K562 (cell line): ENCODE results near the gene UBN2. TPM values are rescaled to one million over a fixed set of nuclear protein-coding genes. Genes with fewer than 3 reads are reported as not detected.

Experiments
- CEBPB ChIP-seq: fragments of 450-650 bp; IDR thresholded peaks from 2 replicates; pipeline ENCODE4 v1.6.1; 2016; ENCODE audit warnings: missing genetic modification characterization, missing compliant biosample characterization
- DPF2 ChIP-seq: fragments of 450-650 bp; IDR thresholded peaks from 2 replicates; pipeline ENCODE4 v1.6.1; 2016
- HNRNPK ChIP-seq: fragments of 200-400 bp; formaldehyde crosslinking; IDR thresholded peaks from one replicate; pipeline ENCODE4 v1.6.1; 2018; ENCODE audit warnings: mild to moderate bottlenecking, low read depth, low read length; ENCODE audit not compliant: poor library complexity, severe bottlenecking
- MBD2 ChIP-seq: sonication (generic); IDR thresholded peaks from 2 replicates; pipeline ENCODE4 v1.6.1; 2016; ENCODE audit warnings: low read depth, borderline replicate concordance
- MCM7 ChIP-seq, 2 experiments: fragments of 450-650 bp; IDR thresholded peaks; 2 replicates each; pipeline ENCODE4 v1.6.1; 2016 to 2018
- NBN ChIP-seq: fragments of 450-650 bp; IDR thresholded peaks from 2 replicates; pipeline ENCODE4 v1.6.1; 2016; ENCODE audit warnings: low read depth, mild to moderate bottlenecking
- SIN3A ChIP-seq, 2 experiments: fragments of 150-350 bp in 1 of 2; IDR thresholded peaks; 2 replicates each; pipeline ENCODE4 v1.6.1; 2011 to 2016; ENCODE audit warnings: borderline replicate concordance in 2 of 2, low read depth in 2 of 2, low read length in 2 of 2, mild to moderate bottlenecking in 2 of 2, moderate library complexity in 2 of 2; ENCODE audit not compliant: control insufficient read depth in 1 of 2
- SMARCB1 ChIP-seq: IDR thresholded peaks from 2 replicates; pipeline ENCODE4 v1.6.1; 2011; ENCODE audit warnings: improper control_type of control experiment, low read depth; ENCODE audit not compliant: insufficient read length
- SMARCC2 ChIP-seq: fragments of 450-650 bp; IDR thresholded peaks from 2 replicates; pipeline ENCODE4 v1.6.1; 2017; ENCODE audit warnings: antibody characterized with exemption, moderate library complexity, mild to moderate bottlenecking, low read depth
- TBP ChIP-seq: optimal IDR thresholded peaks from 2 replicates; pipeline ENCODE3; 2011; ENCODE audit warnings: low read depth, low read length, improper control_type of control experiment
- ZNF778 ChIP-seq: fragments of 450-650 bp; formaldehyde crosslinking; IDR thresholded peaks from 2 replicates; pipeline ENCODE4 v1.4.0; 2020; ENCODE audit warnings: mild to moderate bottlenecking, moderate library complexity
- ZSCAN32 ChIP-seq: fragments of 450-650 bp; formaldehyde crosslinking; IDR thresholded peaks from 2 replicates; pipeline ENCODE4 v1.4.0; 2020; ENCODE audit warnings: mild to moderate bottlenecking, moderate library complexity
- polyA plus RNA-seq, 8 experiments: library from polyadenylated mRNA; depleted of rRNA in 4 of 8; stranded (reverse) in 5 of 8; unstranded in 3 of 8; fragments of >200 nt; fragmentation: Nextera tagmentation in 2 of 8; fragmentation: Illumina TruSeq in 1 of 8; extraction: Ambion mirVana in 2 of 8; extraction: Trizol in 1 of 8; gene quantifications; 2 replicates each; pipeline versions ENCODE4 v1.2.1 to v1.2.3, GENCODE V29; 2011 to 2014; ENCODE audit warnings: inconsistent platforms in 1 of 8, missing spikeins in 1 of 8
- total RNA-seq, 7 experiments: library from RNA; depleted of rRNA in 6 of 7; stranded (reverse); fragments of >200 nt in 6 of 7; fragmentation: Illumina TruSeq in 2 of 7; extraction: Trizol in 2 of 7; gene quantifications; 2 replicates each; pipeline versions ENCODE4 v1.2.1 to v1.2.3, GENCODE V29; 2011 to 2021; ENCODE audit warnings: low replicate concordance in 1 of 7
- TF ChIP-seq, protein P1 (sequence below): fragments of 200-800 bp; sonication (Bioruptor generic); IDR thresholded peaks from 2 replicates; pipeline ENCODE4 v1.6.1; 2017; ENCODE audit warnings: missing genetic modification characterization, missing compliant biosample characterization
- TF ChIP-seq, protein P2 (sequence below): fragments of 450-650 bp; formaldehyde crosslinking; conservative IDR thresholded peaks from 2 replicates; pipeline ENCODE4 v1.4.0; 2022; ENCODE audit warnings: mild to moderate bottlenecking, missing genetic modification characterization
- TF ChIP-seq, protein P3 (sequence below): fragments of 450-650 bp; IDR thresholded peaks from 2 replicates; pipeline ENCODE4 v1.6.1; 2016; ENCODE audit warnings: antibody characterized with exemption
- TF ChIP-seq, protein P4 (sequence below), 2 experiments: fragments of 250-450 bp in 1 of 2; fragments of 450-650 bp in 1 of 2; sonication (Bioruptor Pico) in 1 of 2; IDR thresholded peaks; 2 replicates each; pipeline versions ENCODE4 v1.6.1 to v1.8.0; 2016 to 2021; ENCODE audit warnings: mild to moderate bottlenecking in 2 of 2, moderate library complexity in 2 of 2, missing compliant biosample characterization in 1 of 2, missing genetic modification characterization in 1 of 2
- TF ChIP-seq, protein P5 (sequence below): sonication (generic); formaldehyde crosslinking; IDR thresholded peaks from 2 replicates; pipeline ENCODE4 v1.8.0; 2022; ENCODE audit warnings: missing genetic modification reagents, mild to moderate bottlenecking, borderline replicate concordance
- TF ChIP-seq, protein P6 (sequence below): fragments of 450-650 bp; IDR thresholded peaks from 2 replicates; pipeline ENCODE4 v1.6.1; 2014; ENCODE audit warnings: low read depth, mild to moderate bottlenecking, moderate library complexity, borderline replicate concordance
- TF ChIP-seq, protein P7 (sequence below): fragments of 250-450 bp; sonication (Bioruptor Pico); IDR thresholded peaks from 2 replicates; pipeline ENCODE4 v1.5.0; 2021

UBN2 gene
- total and polyA plus RNA-seq, 9 of the 15 experiments (the other 6 are each of a cell fraction or from before 2014, with no cell fraction given) = 1.2 to 19.5 (median 9.9) TPM

DNA sequence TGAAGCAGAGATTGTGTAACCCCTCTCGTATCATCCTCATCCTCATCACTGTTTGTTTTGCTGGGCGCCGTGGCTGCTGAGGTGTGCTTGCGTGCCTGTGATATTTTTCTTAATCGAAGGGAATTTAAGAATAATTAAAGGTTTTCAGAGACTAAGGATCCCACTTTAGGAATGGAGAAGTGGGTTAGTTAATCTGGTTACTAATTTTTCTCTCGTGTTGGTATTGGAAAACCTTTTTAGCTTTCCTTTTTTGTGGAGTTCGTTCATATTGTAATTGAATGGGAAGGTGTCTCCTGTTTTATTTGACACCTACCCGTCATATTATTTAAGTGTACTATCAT is 1.3 kb downstream of the UBN2 start (continued):
- TF ChIP-seq, protein P1, sequence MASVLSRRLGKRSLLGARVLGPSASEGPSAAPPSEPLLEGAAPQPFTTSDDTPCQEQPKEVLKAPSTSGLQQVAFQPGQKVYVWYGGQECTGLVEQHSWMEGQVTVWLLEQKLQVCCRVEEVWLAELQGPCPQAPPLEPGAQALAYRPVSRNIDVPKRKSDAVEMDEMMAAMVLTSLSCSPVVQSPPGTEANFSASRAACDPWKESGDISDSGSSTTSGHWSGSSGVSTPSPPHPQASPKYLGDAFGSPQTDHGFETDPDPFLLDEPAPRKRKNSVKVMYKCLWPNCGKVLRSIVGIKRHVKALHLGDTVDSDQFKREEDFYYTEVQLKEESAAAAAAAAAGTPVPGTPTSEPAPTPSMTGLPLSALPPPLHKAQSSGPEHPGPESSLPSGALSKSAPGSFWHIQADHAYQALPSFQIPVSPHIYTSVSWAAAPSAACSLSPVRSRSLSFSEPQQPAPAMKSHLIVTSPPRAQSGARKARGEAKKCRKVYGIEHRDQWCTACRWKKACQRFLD (CRISPR knock-in tag) = no peak
- TF ChIP-seq, protein P2, sequence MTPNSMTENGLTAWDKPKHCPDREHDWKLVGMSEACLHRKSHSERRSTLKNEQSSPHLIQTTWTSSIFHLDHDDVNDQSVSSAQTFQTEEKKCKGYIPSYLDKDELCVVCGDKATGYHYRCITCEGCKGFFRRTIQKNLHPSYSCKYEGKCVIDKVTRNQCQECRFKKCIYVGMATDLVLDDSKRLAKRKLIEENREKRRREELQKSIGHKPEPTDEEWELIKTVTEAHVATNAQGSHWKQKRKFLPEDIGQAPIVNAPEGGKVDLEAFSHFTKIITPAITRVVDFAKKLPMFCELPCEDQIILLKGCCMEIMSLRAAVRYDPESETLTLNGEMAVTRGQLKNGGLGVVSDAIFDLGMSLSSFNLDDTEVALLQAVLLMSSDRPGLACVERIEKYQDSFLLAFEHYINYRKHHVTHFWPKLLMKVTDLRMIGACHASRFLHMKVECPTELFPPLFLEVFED (CRISPR knock-in tag) = no peak
- no peak for TF ChIP-seq MBD2
- TF ChIP-seq, protein P3, sequence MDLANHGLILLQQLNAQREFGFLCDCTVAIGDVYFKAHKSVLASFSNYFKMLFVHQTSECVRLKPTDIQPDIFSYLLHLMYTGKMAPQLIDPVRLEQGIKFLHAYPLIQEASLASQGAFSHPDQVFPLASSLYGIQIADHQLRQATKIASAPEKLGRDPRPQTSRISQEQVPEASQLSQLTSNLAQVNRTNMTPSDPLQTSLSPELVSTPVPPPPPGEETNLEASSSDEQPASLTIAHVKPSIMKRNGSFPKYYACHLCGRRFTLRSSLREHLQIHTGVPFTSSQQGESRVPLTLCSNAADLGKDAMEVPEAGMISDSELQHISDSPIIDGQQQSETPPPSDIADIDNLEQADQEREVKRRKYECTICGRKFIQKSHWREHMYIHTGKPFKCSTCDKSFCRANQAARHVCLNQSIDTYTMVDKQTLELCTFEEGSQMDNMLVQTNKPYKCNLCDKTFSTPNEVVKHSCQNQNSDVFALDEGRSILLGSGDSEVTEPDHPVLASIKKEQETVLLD = 0 out of 2 replicates have a peak, but pooled peaks have one; percentile 44
- no peak for TF ChIP-seq HNRNPK
- TF ChIP-seq, protein P4, sequence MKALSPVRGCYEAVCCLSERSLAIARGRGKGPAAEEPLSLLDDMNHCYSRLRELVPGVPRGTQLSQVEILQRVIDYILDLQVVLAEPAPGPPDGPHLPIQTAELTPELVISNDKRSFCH (CRISPR knock-in tag; IDR thresholded peaks at IDR 0.05) = no peak
- TF ChIP-seq, protein P4 (tag; IDR thresholded peaks at IDR 0.05) = no peak
- TF ChIP-seq, protein P5, sequence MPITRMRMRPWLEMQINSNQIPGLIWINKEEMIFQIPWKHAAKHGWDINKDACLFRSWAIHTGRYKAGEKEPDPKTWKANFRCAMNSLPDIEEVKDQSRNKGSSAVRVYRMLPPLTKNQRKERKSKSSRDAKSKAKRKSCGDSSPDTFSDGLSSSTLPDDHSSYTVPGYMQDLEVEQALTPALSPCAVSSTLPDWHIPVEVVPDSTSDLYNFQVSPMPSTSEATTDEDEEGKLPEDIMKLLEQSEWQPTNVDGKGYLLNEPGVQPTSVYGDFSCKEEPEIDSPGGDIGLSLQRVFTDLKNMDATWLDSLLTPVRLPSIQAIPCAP (CRISPR knock-in tag) = no peak
- TF ChIP-seq ZSCAN32 (CRISPR knock-in tag) = no peak
- 0 out of 2 replicates have a peak, but pooled peaks have one; percentile 10 for TF ChIP-seq DPF2
- no peak for TF ChIP-seq ZNF778
- 0 out of 4 replicates have a peak, but pooled peaks of 1 of the 2 experiments have one; percentile 59 for TF ChIP-seq SIN3A (IDR thresholded peaks at IDR 0.05; ENCODE audit: borderline replicate concordance in 2 of 2, control insufficient read depth in 1 of 2, low read depth in 2 of 2, low read length in 2 of 2)
- no peak for TF ChIP-seq SMARCB1
- TF ChIP-seq MCM7 (IDR thresholded peaks at IDR 0.05) = no peak
- TF ChIP-seq NBN = 0 out of 2 replicates have a peak, but pooled peaks have one; percentile 3
- peak; percentile 62; the same call in 1 of the 2 replicates for TF ChIP-seq CEBPB (tag)
- TF ChIP-seq, protein P6, sequence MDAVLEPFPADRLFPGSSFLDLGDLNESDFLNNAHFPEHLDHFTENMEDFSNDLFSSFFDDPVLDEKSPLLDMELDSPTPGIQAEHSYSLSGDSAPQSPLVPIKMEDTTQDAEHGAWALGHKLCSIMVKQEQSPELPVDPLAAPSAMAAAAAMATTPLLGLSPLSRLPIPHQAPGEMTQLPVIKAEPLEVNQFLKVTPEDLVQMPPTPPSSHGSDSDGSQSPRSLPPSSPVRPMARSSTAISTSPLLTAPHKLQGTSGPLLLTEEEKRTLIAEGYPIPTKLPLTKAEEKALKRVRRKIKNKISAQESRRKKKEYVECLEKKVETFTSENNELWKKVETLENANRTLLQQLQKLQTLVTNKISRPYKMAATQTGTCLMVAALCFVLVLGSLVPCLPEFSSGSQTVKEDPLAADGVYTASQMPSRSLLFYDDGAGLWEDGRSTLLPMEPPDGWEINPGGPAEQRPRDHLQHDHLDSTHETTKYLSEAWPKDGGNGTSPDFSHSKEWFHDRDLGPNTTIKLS = no peak
- TF ChIP-seq, protein P7, sequence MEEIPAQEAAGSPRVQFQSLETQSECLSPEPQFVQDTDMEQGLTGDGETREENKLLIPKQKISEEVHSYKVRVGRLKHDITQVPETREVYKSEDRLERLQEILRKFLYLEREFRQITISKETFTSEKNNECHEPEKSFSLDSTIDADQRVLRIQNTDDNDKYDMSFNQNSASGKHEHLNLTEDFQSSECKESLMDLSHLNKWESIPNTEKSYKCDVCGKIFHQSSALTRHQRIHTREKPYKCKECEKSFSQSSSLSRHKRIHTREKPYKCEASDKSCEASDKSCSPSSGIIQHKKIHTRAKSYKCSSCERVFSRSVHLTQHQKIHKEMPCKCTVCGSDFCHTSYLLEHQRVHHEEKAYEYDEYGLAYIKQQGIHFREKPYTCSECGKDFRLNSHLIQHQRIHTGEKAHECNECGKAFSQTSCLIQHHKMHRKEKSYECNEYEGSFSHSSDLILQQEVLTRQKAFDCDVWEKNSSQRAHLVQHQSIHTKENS = no peak
- TF ChIP-seq TBP = peak; percentile 26
- TF ChIP-seq SMARCC2 = no peak
